ENCODE measurements around the gene RNF213.

The RNF213 gene

DNA sequence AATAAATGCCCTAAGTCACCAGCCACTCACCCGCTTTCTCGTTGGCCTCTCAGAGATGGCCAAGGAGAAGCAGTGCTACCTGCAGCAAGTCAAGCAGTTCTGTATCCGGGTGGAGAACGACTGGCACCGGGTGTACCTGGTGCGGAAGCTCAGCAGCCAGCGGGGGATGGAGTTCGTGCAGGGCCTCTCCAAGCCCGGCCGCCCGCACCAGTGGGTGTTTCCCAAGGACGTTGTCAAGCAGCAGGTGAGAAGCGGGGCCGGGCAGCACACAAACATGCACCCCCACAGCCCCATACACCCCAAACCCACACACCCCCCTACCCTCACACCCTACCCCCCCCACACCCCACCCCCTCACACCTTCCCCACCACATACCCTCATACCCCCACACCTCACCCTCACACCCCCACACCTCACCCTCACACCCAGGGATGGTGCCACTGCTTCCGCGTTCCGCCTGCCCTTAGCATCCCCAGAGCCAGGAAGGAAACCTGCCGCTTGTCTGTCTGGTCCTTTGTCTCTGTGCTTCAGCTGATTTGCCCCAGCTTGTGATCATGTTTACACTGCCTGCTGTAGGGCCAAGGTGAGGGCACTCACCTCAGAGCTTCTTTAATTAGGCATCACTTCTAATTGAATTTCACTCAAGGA is 112.4 kb downstream of the RNF213 start:
- no peak for DNase-seq (ENCODE audit: low read depth)

DNA sequence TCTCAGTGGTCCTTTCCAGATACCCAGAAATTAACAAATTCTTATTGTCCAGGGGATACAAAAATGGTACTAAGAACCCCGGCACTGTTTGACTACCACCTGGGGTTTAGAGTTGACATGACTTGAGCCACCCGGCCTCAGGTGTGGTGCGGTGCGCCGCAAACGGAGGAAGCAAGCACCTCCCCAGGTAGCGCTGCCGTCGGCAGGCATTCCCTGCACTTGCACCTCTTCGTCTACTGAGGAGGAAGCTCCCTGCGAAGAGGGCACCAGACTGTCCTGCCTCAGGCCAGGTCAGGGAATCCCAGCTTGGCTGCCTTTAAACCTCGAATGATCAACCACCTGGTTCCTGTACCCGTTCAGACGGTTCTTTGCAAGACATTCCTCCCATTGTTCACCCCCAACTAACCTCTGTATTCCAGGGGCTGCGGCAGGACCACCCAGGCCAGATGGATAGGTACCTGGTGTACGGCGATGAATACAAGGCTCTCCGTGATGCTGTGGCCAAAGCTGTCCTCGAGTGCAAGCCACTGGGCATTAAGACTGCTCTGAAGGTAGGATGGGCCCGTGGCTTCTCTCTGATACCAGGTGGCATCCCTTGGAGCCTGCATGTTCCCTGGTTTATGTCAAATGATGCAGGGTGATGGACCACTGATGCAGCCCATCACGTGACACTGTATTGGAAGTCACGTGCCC is 113.5 kb downstream of the RNF213 start:
- DNase-seq (ENCODE audit: low read depth) = no peak

DNA sequence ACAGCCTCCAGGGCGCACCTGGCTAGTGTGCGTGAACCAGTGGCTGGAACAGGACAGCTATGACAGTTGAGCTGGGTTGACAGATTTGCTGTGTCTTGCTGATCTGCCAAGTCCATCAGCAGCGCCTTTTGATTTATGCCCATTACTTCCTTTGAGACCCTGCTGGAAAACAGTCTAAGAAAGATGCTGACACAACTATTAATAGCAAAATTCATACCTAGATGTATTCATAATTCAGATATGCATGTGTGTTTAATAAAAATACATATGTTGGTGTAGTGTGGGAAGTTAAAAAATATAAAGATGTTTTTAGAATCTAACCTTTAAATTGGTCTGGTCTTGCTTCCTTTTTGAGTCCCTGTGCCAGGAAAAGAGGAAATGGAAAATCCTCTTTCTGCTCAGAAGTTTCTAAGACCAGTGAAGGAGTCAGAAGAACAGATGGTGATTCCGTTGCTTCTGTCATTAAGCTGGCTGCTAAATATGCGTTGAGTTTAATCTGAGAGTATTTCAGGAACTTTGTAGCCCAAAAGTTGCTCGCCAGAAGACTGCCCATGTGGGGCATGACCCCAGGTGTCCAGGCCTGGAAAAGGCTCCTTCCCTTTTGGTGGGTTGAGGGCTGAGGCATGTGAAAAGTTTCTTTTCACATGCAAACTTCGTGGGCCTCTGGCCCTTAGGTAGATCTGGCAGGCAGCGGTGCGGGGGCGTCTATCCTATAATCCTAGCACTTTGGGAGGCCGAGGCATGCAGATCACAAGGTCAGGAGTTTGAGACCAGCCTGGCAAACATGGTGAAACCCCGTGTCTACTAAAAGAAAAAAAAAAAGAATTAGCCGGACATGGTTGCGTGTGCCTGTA is 114.3 kb downstream of the RNF213 start:
- DNase-seq (ENCODE audit: low read depth) = no peak

DNA sequence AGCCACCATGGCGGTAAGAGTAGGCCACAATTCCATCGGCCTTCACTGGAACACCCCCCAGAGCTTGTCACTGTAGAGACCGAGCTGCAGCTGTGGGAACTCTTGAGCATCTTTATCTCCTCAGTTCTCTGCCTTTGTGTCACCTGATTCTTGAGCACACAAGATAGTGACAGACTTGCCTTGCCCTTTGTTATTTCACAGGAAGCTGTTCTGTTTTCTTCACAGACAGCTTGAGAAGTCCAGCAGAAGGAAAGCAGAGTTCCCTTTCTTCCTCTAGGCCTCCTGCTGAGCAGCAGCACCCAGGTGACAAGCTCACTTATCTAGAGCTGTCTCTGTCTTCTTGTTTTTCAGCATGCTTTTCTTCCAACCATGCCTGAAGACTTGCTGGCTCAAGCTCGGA is 115.9 kb downstream of the RNF213 start:
- DNase-seq (ENCODE audit: low read depth) = no peak

DNA sequence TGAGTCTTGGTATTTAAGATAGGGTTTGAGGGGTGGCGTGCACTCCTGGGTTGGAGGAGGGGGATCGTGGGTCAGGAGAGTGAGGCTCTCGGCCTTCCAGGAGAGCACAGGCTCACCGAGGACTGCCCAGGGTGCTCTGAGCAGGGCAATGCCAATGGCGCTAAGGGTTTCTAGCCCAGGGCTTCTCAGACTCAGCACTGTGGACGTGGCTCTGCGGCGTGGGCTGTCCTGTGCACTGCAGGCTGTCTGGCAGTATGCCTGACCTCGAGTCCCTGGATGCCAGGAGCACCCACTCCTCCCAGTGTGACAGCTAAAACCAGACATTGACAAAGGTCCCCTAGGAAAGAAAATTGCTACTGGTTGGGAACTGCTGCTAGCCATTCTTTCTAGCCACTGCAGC is 117.1 kb downstream of the RNF213 start:
- DNase-seq (ENCODE audit: low read depth) = no peak

DNA sequence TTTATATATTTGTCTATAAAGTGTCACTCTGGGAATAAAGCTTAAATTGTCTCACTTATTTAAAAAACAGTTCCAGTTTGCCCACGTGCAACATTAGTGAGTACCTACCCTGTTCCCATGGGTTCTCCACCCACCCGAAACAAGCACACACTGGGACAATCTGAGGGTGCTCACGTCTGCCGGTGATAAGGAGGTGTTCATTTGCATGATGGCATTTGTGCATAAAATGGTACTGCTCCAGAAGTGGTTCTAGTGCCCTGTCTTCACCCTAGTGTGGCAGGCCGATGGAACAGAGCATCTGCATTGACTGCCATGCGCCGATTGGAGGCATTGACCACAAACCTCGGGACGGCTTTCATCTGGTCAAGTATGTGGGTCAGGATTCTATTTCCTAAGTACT is 118.7 kb downstream of the RNF213 start:
- DNase-seq (ENCODE audit: low read depth) = no peak

DNA sequence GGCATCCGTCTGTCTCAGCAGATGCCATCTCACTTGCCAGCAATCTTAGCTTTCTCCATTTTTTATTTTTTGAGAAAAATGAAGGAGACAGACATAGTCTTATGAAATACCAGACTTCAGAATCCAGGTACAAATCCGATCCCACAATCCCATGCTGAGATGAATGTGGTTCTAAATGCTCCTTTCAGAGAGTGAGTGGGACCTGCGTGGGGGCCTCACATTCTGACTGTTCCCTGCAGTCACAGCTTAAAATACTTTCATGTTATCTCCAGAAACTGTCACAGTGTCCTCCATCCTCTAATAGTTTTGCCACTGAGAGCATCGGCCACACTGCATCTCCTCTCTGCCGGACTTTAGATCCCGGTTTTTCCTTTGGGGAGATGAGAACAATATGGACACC is 119.4 kb downstream of the RNF213 start:
- no peak for DNase-seq (ENCODE audit: low read depth)

DNA sequence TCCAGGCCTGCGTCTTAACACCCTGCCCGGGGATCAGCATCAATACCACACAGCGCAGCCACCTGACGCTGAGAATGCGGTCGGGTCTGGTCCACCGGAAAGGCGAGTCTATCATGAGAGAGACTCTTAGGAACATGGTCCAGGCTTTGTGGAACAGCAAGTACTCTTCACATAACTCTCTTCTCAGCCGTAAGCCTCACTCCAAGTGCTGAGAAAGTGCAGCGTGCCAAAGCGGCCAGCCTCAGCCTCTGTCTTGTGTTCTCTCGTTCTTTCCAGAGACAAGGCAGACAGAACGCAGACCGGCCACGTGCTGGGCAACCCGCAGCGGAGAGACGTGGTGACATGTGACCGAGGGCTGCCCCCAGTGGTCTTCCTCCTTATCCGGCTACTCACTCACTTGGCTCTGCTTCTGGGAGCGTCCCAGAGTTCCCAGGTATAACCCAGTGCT is 119.9 kb downstream of the RNF213 start:
- DNase-seq (ENCODE audit: low read depth) = no peak

DNA sequence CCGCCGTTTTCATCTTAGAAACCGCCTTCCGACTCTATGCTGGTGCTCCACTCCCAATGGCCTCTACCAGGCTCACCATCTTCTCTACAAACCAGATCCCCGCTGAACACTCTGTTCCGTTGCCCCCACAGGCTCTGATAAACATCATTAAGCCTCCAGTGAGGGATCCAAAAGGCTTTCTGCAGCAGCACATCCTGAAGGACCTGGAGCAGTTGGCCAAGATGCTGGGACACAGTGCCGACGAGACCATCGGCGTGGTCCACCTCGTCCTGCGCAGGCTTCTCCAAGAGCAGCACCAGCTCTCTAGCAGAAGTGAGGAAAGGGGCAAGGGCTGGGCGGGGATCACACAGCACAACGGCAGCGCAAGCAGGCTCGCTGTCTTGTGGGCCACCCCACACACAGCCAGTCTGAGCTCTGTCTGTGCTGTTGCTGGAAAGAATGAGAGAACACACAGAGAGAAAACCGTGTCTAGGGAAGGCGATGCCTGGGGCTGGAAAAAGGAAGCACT is 120.8 kb downstream of the RNF213 start:
- DNase-seq (ENCODE audit: low read depth) = no peak

DNA sequence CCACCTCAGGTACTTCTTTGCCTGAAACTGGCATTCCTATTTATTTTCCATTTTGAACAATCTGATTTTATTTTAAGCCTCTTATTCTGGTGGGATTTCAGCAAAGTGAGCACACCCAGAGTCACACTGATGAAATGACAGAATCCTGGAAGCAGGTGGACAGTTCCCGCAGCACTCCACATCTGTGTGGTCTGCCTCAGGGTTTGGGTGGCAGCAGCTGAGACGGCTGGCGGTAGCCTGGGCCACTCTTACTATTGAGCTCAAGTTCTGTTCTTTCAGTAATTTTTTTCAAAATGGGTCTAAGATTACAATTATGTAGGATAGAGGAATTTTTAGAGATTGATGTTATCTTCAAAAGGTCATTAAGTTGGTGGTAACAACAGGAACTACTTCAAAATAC is 121.8 kb downstream of the RNF213 start:
- DNase-seq (ENCODE audit: low read depth) = no peak

DNA sequence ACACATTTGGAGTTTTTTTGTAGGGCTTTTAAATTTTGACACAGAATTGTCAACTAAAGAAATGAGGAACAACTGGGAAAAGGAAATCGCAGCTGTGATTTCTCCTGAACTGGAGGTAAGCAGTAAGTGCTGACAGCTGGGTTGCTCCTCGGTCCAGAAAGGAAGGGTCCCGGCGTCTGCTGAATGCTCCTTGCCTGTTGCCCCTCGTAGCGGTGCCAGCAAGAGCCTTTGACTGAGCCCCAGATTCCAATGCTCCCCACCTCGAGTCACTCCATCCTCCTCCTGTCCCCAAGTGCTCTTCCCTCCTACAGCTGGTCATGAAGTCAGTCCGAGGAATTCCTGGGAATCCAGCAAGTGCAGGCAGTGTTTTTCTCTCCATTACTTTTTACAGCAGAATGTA is 122.3 kb downstream of the RNF213 start:
- DNase-seq (ENCODE audit: low read depth) = no peak

DNA sequence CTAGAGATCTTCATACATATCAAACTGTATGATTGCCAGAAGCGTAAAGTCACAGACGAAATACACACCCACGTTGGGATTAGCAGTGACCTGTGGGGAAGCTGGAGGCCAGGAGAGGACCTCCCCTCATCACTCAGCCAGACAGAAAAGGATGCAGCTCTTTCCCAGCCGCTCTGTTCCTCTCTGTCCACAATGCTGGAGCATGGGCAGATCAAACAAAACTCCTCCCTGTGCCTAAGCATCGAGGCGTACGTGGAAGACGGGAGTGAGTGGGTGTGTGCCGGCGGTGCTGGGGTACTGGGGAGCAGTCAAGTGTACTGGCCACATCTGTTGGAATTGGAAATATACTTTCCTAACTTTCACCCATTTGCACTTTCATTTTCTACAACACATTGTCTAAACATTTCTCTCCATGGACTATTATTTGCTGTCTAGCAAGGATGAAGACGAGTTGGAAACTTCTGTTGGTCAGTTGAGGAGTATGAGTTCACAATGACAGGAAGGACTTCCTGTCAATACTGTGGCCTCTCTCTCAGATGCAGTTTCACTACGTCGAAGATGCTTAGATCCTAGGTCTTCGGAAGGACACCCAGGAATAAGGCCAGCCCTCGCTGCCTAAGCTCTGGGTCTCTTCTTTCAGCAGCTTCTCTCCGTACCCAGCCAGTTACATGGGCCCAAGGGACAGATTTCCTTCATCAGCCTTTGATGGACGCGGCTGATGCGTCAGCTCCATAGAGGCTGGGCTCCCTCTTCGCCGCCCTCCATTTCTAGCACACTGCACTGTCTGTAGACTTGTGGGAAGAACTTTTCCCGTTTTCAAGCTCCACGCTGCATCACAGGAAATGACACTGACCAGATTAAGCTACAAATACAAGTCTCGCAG is 123.7 kb downstream of the RNF213 start:
- DNase-seq (ENCODE audit: low read depth) = no peak

DNA sequence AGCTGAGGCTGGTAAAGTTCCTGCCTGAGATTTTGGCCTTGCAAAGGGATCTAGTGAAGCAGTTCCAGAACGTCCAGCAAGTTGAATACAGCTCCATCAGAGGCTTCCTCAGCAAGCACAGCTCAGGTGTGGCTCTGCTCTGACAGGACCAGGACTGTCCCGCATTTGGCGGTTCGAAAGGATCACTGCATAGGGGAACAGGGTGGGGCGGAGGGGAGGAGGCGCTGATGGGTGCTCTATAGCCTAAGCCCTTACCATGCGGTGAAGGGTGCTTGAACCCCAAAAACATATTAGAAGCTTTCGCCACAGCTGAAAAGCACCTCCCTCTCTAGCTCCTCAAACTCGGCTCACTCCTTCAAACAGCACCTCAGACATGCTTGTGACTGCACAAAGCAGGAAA is 124.4 kb downstream of the RNF213 start:
- no peak for DNase-seq (ENCODE audit: low read depth)

DNA sequence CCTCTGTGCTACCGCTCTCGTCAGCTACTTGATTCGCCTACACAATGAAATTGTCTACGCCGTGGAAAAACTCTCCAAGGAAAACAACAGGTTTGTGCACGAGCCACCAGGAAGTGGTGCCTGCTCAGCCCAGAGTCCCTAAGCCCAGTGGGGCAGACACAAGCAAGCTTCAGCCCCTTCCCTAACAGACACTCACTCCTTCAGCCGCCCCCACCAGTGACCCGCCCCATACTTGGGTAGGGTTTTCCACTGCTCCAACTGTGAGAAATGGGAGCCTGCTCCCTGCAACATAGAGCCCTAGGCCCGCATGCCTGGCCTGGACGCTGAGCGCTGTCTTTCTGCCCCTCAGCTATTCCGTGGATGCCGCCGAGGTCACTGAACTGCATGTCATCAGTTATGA is 125.7 kb downstream of the RNF213 start:
- no peak for DNase-seq (ENCODE audit: low read depth)

DNA sequence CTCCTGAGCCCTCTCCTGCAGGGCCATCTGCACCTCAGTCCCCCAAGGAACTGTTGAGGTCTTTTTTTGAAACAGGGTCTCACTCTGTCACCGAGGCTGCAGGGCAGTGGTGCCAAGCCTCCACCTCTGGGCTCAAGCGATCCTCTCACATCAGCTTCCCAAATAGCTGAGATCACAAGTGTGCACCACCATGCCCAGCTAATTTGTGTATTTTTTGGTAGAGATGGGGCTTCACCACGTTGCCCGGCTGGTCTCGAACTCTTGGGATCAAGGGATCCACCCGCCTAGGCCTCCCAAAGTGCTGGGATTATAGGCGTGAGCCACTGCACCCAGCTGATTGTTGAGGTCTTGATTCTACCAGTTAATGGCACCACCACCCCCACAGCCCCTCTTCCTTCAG is 126.4 kb downstream of the RNF213 start:
- DNase-seq (ENCODE audit: low read depth) = no peak

DNA sequence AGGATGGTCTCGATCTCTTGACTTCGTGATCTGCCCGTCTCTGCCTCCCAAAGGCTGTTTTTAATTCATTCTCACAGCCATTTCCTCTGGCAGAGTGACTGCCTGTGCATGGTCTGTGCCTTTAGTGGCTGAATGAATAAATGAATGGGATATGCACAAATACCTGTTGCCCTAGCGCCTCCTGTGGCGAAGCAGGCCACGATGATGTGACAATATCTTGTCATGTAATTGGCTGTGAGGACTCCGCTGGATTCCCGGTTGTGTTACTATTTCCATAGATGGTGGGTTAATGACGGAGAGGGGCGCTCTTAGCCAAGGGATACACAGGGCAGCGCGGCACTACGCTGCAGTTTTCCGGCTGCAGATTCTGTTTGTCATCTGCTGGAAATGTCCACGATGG is 127.5 kb downstream of the RNF213 start:
- no peak for DNase-seq (ENCODE audit: low read depth)

DNA sequence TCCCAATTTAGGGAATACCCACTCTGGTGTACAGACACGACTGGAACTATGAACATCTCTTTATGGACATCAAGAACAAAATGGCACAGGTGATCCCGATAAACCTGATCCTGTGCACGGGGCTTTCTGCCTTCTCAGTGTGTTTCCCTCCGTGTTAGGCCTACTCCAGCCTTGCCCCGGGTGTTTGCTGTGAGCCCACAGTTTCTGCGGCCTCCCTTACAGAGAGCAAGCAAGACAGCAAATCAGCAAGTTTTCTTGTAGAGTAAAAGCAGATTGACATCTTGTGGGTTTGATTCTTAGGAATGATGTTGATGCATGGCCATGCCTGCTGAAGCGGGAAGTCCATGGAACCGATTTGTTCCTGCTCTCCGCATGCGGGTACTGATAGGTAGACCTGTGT is 127.9 kb downstream of the RNF213 start:
- DNase-seq (ENCODE audit: low read depth) = no peak

DNA sequence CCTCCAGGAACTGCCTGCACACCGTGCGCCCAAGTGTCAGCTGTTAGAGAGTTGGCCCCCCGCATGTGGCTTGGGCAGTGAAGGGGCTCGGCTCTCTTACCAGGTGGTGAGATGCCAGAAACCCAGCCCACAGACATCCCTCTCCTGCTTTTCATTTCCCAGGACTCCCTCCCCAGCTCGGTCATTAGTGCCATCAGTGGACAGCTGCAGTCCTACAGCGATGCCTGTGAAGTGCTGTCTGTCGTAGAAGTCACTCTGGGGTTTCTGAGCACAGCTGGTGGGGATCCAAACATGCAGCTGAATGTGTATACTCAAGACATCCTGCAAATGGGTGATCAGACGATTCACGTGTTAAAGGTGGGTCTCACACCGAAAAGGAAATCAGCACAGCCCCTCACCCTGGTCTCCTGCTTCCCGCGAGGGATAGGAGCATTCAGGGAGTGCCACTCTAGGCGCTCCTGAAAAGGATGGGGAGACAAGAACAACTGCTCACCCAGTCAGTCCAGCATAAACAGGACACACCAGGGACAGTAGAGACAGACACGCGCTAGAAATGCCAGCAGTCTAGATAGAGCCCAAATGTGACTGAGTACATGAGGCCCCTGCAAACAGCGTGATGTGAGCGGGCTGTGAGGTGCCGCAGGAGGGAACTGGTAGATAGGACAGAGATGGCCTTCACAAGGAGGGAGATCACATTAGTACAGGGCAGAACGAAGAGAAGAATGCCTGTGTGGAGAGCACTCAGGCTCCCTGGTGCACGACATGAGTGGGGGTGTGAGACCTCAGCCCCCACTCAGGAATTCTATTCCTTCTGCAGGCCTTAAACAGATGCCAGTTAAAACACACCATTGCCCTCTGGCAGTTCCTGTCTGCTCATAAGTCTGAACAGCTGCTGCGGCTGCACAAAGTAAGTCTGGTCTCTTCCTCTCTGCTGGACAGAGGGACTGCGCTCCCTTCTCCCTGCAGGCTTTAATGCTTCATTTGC is 128.7 kb downstream of the RNF213 start:
- DNase-seq (ENCODE audit: low read depth) = no peak

DNA sequence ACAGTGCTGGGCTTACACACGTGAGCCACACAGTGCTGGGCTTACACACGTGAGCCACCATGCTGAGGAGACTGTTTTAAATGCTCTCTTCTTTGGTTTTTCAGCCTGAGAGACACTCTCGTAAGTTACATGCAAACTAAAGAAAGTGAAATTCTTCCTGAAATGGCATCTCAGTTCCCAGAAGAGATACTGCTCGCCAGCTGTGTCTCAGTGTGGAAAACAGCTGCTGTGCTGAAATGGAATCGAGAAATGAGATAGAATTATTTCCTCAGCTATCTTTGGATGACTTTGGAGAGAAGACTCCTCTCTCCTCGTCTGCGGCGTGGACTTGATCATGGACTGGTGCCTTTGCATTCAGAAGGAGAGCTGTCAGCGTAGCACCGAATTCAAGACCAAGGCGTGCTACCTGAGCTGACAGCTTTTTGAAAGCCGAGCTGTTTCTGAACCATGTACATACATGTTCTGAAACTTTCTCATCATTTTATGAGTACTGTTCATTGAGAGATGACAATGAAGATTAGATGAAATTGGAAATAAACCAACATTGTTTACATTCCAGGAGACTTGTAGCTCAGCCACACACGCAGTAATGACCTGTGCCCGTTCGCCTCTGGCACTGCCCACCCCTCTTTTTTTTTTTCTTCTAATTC is 132.7 kb downstream of the RNF213 start:
- no peak for DNase-seq (ENCODE audit: low read depth)

DNA sequence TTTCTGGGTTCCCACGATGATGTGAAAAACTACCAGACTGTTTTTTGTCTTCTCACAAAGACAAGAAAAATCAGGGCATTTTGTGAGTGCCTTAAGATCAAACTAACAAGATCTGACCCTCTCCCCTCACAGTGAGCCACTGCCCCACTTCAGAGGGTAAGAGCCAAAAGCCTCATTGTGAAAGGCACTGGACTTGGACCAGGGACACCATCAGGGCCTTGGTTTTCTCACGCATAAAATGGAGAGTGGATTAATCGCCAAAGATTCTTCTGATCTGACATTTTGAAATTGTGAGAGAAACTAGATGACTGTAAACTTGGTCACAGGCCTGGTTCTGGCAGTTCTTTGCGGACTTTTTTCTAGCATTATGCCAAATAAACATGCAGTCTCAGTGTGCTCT is 133.3 kb downstream of the RNF213 start:
- DNase-seq (ENCODE audit: low read depth) = no peak

All from activated T-helper 1 cell treated with Interleukin-2 at 50 U/mL for 16 hours (primary cell).